Ishikawa (cell line): ENCODE results near the gene PLXNB2.

Experiments used
- CEBPB ChIP-seq: IDR thresholded peaks from 2 replicates; pipeline ENCODE4 v1.6.1; 2012
- EP300 ChIP-seq: IDR thresholded peaks from 2 replicates; pipeline ENCODE4 v1.6.1; 2012; ENCODE audit warnings: borderline replicate concordance
- FOXM1 ChIP-seq: IDR thresholded peaks from 2 replicates; pipeline ENCODE4 v1.6.1; 2012; ENCODE audit warnings: low read depth, borderline replicate concordance
- NFIC ChIP-seq: IDR thresholded peaks from 2 replicates; pipeline ENCODE4 v1.6.1; 2012
- RAD21 ChIP-seq: IDR thresholded peaks from 2 replicates; pipeline ENCODE4 v1.6.1; 2012; ENCODE audit warnings: low read depth
- REST ChIP-seq: IDR thresholded peaks from 2 replicates; pipeline ENCODE4 v1.6.1; 2012; ENCODE audit warnings: low read depth, mild to moderate bottlenecking
- TAF1 ChIP-seq: IDR thresholded peaks from 2 replicates; pipeline ENCODE4 v1.6.1; 2012; ENCODE audit warnings: low read depth, mild to moderate bottlenecking
- YY1 ChIP-seq: IDR thresholded peaks from 2 replicates; pipeline ENCODE4 v1.6.1; 2012; ENCODE audit warnings: low read depth

- TF ChIP-seq CEBPB (no peak), REST (no peak), RAD21 (no peak), YY1 (no peak), EP300 (no peak), NFIC (no peak), TAF1 (no peak), FOXM1 (no peak)
Measured at GRCh38 chr22:50253941-50254340, 53.5 kb downstream of the PLXNB2 start.
